ENCODE measurements around the gene FRYL.

DNA sequence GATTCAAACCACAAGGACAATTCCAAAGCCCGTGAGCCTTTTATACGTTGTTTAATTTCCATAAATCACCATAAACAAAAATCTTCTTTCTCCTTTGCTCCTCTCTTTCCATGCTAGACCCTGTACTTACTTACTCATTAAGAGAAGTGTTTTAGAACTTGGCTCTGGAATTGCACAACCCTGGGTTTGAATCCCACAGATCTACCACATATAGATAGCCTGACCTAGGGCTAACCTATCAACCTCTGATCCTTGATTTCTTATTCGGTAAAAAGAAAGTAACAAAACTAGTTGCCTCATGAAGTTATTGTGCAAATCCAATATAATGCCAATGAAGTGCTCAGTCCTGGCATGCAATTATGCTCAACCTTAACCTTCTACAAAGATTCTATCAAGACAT lies 221.3 kb downstream of the FRYL start:
- TF ChIP-seq TCF7 (IDR thresholded peaks at IDR 0.05; ENCODE audit: low read depth) (no peak), NFKBIZ (CRISPR knock-in tag; IDR thresholded peaks at IDR 0.05) (no peak), POLR2A (IDR thresholded peaks at IDR 0.05; ENCODE audit: insufficient read depth in 1 of 2, low read depth in 2 of 2, low read length in 2 of 2) (no peak)
- TF ChIP-seq, protein P1, sequence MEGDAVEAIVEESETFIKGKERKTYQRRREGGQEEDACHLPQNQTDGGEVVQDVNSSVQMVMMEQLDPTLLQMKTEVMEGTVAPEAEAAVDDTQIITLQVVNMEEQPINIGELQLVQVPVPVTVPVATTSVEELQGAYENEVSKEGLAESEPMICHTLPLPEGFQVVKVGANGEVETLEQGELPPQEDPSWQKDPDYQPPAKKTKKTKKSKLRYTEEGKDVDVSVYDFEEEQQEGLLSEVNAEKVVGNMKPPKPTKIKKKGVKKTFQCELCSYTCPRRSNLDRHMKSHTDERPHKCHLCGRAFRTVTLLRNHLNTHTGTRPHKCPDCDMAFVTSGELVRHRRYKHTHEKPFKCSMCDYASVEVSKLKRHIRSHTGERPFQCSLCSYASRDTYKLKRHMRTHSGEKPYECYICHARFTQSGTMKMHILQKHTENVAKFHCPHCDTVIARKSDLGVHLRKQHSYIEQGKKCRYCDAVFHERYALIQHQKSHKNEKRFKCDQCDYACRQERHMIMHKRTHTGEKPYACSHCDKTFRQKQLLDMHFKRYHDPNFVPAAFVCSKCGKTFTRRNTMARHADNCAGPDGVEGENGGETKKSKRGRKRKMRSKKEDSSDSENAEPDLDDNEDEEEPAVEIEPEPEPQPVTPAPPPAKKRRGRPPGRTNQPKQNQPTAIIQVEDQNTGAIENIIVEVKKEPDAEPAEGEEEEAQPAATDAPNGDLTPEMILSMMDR (CRISPR knock-in tag; IDR thresholded peaks at IDR 0.05) = no peak
- TF ChIP-seq, protein P2, sequence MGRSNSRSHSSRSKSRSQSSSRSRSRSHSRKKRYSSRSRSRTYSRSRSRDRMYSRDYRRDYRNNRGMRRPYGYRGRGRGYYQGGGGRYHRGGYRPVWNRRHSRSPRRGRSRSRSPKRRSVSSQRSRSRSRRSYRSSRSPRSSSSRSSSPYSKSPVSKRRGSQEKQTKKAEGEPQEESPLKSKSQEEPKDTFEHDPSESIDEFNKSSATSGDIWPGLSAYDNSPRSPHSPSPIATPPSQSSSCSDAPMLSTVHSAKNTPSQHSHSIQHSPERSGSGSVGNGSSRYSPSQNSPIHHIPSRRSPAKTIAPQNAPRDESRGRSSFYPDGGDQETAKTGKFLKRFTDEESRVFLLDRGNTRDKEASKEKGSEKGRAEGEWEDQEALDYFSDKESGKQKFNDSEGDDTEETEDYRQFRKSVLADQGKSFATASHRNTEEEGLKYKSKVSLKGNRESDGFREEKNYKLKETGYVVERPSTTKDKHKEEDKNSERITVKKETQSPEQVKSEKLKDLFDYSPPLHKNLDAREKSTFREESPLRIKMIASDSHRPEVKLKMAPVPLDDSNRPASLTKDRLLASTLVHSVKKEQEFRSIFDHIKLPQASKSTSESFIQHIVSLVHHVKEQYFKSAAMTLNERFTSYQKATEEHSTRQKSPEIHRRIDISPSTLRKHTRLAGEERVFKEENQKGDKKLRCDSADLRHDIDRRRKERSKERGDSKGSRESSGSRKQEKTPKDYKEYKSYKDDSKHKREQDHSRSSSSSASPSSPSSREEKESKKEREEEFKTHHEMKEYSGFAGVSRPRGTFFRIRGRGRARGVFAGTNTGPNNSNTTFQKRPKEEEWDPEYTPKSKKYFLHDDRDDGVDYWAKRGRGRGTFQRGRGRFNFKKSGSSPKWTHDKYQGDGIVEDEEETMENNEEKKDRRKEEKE (IDR thresholded peaks at IDR 0.05) = no peak

All from HepG2 (cell line).